ENCODE data around the gene TSPAN9.

TSPAN9 gene

GRCh38 chr12:3117591-3118015 is 40.4 kb downstream of the TSPAN9 start:
- Mint-ChIP-seq H3K4me3 (no peak overlapping the region), H3K27me3 (peaks cover 44% of the 10 kb centered on the region)

GRCh38 chr12:3119192-3119755 is 42.1 kb downstream of the TSPAN9 start:
- ATAC-seq (peak; percentile 63), DNase-seq (no peak)
- Mint-ChIP-seq H3K27me3 (peaks cover 36% of the 10 kb centered on the region), H3K4me3 (peak overlapping the region in 1 of 2 donors; percentile 18), H3K9me3 (no peaks in the 10 kb centered on the region), H3K27ac (peak overlapping the region; percentile 27), H3K4me1 (peaks cover 23% of the 10 kb centered on the region)

More at GRCh38 chr12:3117591-3118015, 40.4 kb downstream of the TSPAN9 start:
- no peaks in the 10 kb centered on the region for H3K9me3 Mint-ChIP-seq
- ATAC-seq: no peak
- H3K4me1 Mint-ChIP-seq: peaks cover 23% of the 10 kb centered on the region
- H3K27ac Mint-ChIP-seq: no peak overlapping the region
- DNase-seq: no peak

GRCh38 chr12:3119756-3120601 is 42.8 kb downstream of the TSPAN9 start:
- Mint-ChIP-seq H3K27me3 (peaks cover 36% of the 10 kb centered on the region), H3K27ac (peak overlapping the region; percentile 27 to 74), H3K4me1 (peaks cover 23% of the 10 kb centered on the region), H3K9me3 (no peaks in the 10 kb centered on the region), H3K4me3 (peak overlapping the region in 1 of 2 donors; percentile 32)
- no peak for ATAC-seq
- no peak for DNase-seq

GRCh38 chr12:3120701-3121100 is 43.5 kb downstream of the TSPAN9 start:
- ATAC-seq: peak; percentile 31
- Mint-ChIP-seq H3K4me1 (peaks cover 23% of the 10 kb centered on the region), H3K27ac (peak overlapping the region; percentile 20 to 74), H3K9me3 (no peaks in the 10 kb centered on the region), H3K27me3 (peaks cover 36% of the 10 kb centered on the region), H3K4me3 (peak overlapping the region in 1 of 2 donors; percentile 32)
- no peak for DNase-seq

- H3K4me1 Mint-ChIP-seq: peaks cover 23% of the 10 kb centered on the region
- no peak overlapping the region for H3K4me3 Mint-ChIP-seq
- H3K9me3 Mint-ChIP-seq: no peaks in the 10 kb centered on the region
- no peak for ATAC-seq
- H3K27me3 Mint-ChIP-seq: peaks cover 21% of the 10 kb centered on the region
- H3K27ac Mint-ChIP-seq: no peak overlapping the region
- DNase-seq: no peak
Measured at GRCh38 chr12:3122841-3123678, 45.9 kb downstream of the TSPAN9 start.

- H3K27ac Mint-ChIP-seq: no peak overlapping the region
- H3K27me3 Mint-ChIP-seq: peaks cover 21% of the 10 kb centered on the region
- H3K9me3 Mint-ChIP-seq: no peaks in the 10 kb centered on the region
- no peak overlapping the region for H3K4me3 Mint-ChIP-seq
- DNase-seq: no peak
- peaks cover 20% of the 10 kb centered on the region for H3K4me1 Mint-ChIP-seq
- no peak for ATAC-seq
Measured at GRCh38 chr12:3123729-3124128, 46.5 kb downstream of the TSPAN9 start.

- Mint-ChIP-seq H3K27ac (no peak overlapping the region), H3K9me3 (peaks cover 0 to 5% of the 10 kb centered on the region in 2 donors), H3K27me3 (peaks cover 27% of the 10 kb centered on the region), H3K4me1 (peaks cover 18% of the 10 kb centered on the region), H3K4me3 (no peak overlapping the region)
- ATAC-seq (no peak), DNase-seq (no peak)
Measured at GRCh38 chr12:3124917-3125316, 47.7 kb downstream of the TSPAN9 start.

- peaks cover 17% of the 10 kb centered on the region for H3K4me1 Mint-ChIP-seq
- DNase-seq (no peak), ATAC-seq (no peak)
- no peak overlapping the region for H3K27ac Mint-ChIP-seq
- peaks cover 0 to 5% of the 10 kb centered on the region in 2 donors for H3K9me3 Mint-ChIP-seq
- peaks cover 27% of the 10 kb centered on the region for H3K27me3 Mint-ChIP-seq
- H3K4me3 Mint-ChIP-seq: no peak overlapping the region
Measured at GRCh38 chr12:3125674-3126073, 48.5 kb downstream of the TSPAN9 start.

GRCh38 chr12:3127832-3128231 is 50.7 kb downstream of the TSPAN9 start:
- Mint-ChIP-seq H3K4me3 (no peak overlapping the region), H3K27me3 (peaks cover 48% of the 10 kb centered on the region), H3K27ac (no peak overlapping the region), H3K9me3 (peaks cover 0 to 5% of the 10 kb centered on the region in 2 donors), H3K4me1 (peaks cover 20% of the 10 kb centered on the region)
- no peak for ATAC-seq
- DNase-seq: no peak

GRCh38 chr12:3128498-3129293 is 51.5 kb downstream of the TSPAN9 start:
- no peak overlapping the region for H3K27ac Mint-ChIP-seq
- DNase-seq (no peak), ATAC-seq (no peak)
- peaks cover 0 to 5% of the 10 kb centered on the region in 2 donors for H3K9me3 Mint-ChIP-seq
- peaks cover 56% of the 10 kb centered on the region for H3K27me3 Mint-ChIP-seq
- H3K4me1 Mint-ChIP-seq: peaks cover 20% of the 10 kb centered on the region
- no peak overlapping the region for H3K4me3 Mint-ChIP-seq

GRCh38 chr12:3129301-3130056 is 52.3 kb downstream of the TSPAN9 start:
- H3K9me3 Mint-ChIP-seq: peaks cover 0 to 5% of the 10 kb centered on the region in 2 donors
- ATAC-seq (peak; percentile 88), DNase-seq (peak; percentile 16 to 60)
- peak overlapping the region; percentile 35 to 45 for H3K4me3 Mint-ChIP-seq
- peaks cover 20% of the 10 kb centered on the region for H3K4me1 Mint-ChIP-seq
- H3K27me3 Mint-ChIP-seq: peaks cover 64% of the 10 kb centered on the region
- no peak overlapping the region for H3K27ac Mint-ChIP-seq

- ATAC-seq (peak; percentile 19), DNase-seq (no peak)
- peaks cover 20% of the 10 kb centered on the region for H3K4me1 Mint-ChIP-seq
- peaks cover 72% of the 10 kb centered on the region for H3K27me3 Mint-ChIP-seq
- peak overlapping the region in 1 of 2 donors; percentile 52 for H3K27ac Mint-ChIP-seq
- H3K4me3 Mint-ChIP-seq: peak overlapping the region; percentile 35 to 45
- peaks cover 0 to 5% of the 10 kb centered on the region in 2 donors for H3K9me3 Mint-ChIP-seq
Measured at GRCh38 chr12:3130057-3130830, 53.1 kb downstream of the TSPAN9 start.

- H3K4me3 Mint-ChIP-seq: no peak overlapping the region
- peaks cover 81% of the 10 kb centered on the region for H3K27me3 Mint-ChIP-seq
- H3K4me1 Mint-ChIP-seq: peaks cover 20% of the 10 kb centered on the region
- ATAC-seq (no peak), DNase-seq (no peak)
- H3K27ac Mint-ChIP-seq: peak overlapping the region in 1 of 2 donors; percentile 69
- peaks cover 0 to 5% of the 10 kb centered on the region in 2 donors for H3K9me3 Mint-ChIP-seq
Measured at GRCh38 chr12:3131129-3131528, 54.0 kb downstream of the TSPAN9 start.
